ENCODE results near the gene TRAPPC8. TPM values are rescaled to one million over a fixed set of nuclear protein-coding genes. Genes with fewer than 3 reads are reported as not detected.

The TRAPPC8 gene
- total RNA-seq, 1 experiment from 2014 or later = 30.4 TPM

- CTCF ChIA-PET = no interaction called here
- Histone ChIP-seq H3K27ac (ENCODE audit: low read depth, low read length) (no peak overlapping the region), H4K20me1 (ENCODE audit: insufficient read depth) (no peaks in the 10 kb centered on the region), H3K9ac (ENCODE audit: low read length) (no peak overlapping the region), H2AFZ (ENCODE audit: low read depth, low read length, poor library complexity, severe bottlenecking) (no peak overlapping the region), H3K79me2 (ENCODE audit: insufficient read depth, low read length) (no peaks in the 10 kb centered on the region), H3K27me3 (ENCODE audit: insufficient read depth, low read length) (no peaks in the 10 kb centered on the region), H3K4me3 (replicated peaks in 1 of 2; ENCODE audit: low read depth in 1 of 2, low read length in 2 of 2) (no peak overlapping the region), H3K36me3 (ENCODE audit: control insufficient read depth in 1 of 2, insufficient read depth in 2 of 2, low read length in 2 of 2) (no peaks in the 10 kb centered on the region), H3K9me3 (ENCODE audit: control insufficient read depth in 1 of 2, insufficient read depth in 1 of 2, low read depth in 1 of 2, low read length in 2 of 2) (no peaks in the 10 kb centered on the region), H3K4me1 (ENCODE audit: control insufficient read depth in 1 of 2, insufficient read depth in 2 of 2, low read length in 2 of 2) (no peaks in the 10 kb centered on the region), H3K4me2 (ENCODE audit: low read length) (no peak overlapping the region), H3K9me2 (ENCODE audit: insufficient read depth) (no peaks in the 10 kb centered on the region)
- POLR2A ChIA-PET = no interaction called here
- DNase-seq (ENCODE audit: low read depth, low spot score) = no peak
- TF ChIP-seq MAX (IDR thresholded peaks at IDR 0.05) = no peak
- TF ChIP-seq CTCF (IDR thresholded peaks at IDR 0.05 in 2 of 3, conservative IDR thresholded peaks at IDR 0.05 in 1 of 3; ENCODE audit: borderline replicate concordance in 1 of 3, insufficient read depth in 1 of 3, low read depth in 2 of 3, low read length in 2 of 3) = no peak
- TF ChIP-seq EGR1 (IDR thresholded peaks at IDR 0.05; ENCODE audit: low read depth) = no peak
- no peak for TF ChIP-seq ATF3 (IDR thresholded peaks at IDR 0.05)
- TF ChIP-seq POLR2A (IDR thresholded peaks at IDR 0.05; ENCODE audit: borderline replicate concordance, extremely low read depth, insufficient read depth, insufficient read length) = no peak
- no peak for TF ChIP-seq EZH2phosphoT487 (IDR thresholded peaks at IDR 0.05; ENCODE audit: borderline replicate concordance)
- TF ChIP-seq REST (IDR thresholded peaks at IDR 0.05; ENCODE audit: low read depth) = no peak
- no peak for TF ChIP-seq SIN3A (IDR thresholded peaks at IDR 0.05; ENCODE audit: low read depth)
- no peak for TF ChIP-seq YY1 (IDR thresholded peaks at IDR 0.05; ENCODE audit: extremely low read depth, insufficient replicate concordance, low read depth, low read length)
- TF ChIP-seq JUND (IDR thresholded peaks at IDR 0.05) = no peak
- TF ChIP-seq CBX3 (IDR thresholded peaks at IDR 0.05; ENCODE audit: low read depth) = no peak
- TF ChIP-seq SP1 (IDR thresholded peaks at IDR 0.05; ENCODE audit: low read depth) = no peak
- no peak for TF ChIP-seq RAD21 (IDR thresholded peaks at IDR 0.05; ENCODE audit: low read depth)
- no peak for TF ChIP-seq SRF (IDR thresholded peaks at IDR 0.05; ENCODE audit: low read depth)
- TF ChIP-seq ZFX (IDR thresholded peaks at IDR 0.05) = no peak
- TF ChIP-seq CEBPB (IDR thresholded peaks at IDR 0.05; ENCODE audit: low read depth) = no peak
- no peak for TF ChIP-seq ZBTB33 (IDR thresholded peaks at IDR 0.05; ENCODE audit: extremely low read depth, insufficient replicate concordance, low read length)
- no TSS peak for BruUV-seq (replicated peaks)
- RAD21 ChIA-PET (ENCODE audit: low non-redundant PET in 1 of 2, low total read pairs in 2 of 2, uncharacterized antibody in 2 of 2, unreplicated experiment in 2 of 2) = no interaction called here
- no peak for ATAC-seq
- intact Hi-C loops (cut with micrococcal nuclease) = no loop called here
Measured at GRCh38 chr18:31792580-31792911, 150.4 kb downstream of the TRAPPC8 start.
